Dedifferentiated amniotic fluid mesenchymal stem cell (primary cell): ENCODE measurements around the gene SPATA31A6.
"Not testable (repeated sequence)": the region's sequence is repeated elsewhere in the genome, so short reads cannot be mapped to it uniquely, and the experiment has no call there.

Experiments
- DNase-seq: peaks from one replicate; pipeline ENCODE4 v3.0.0-alpha.2; 2016; ENCODE audit errors: extremely low spot score

SPATA31A6 gene

DNA sequence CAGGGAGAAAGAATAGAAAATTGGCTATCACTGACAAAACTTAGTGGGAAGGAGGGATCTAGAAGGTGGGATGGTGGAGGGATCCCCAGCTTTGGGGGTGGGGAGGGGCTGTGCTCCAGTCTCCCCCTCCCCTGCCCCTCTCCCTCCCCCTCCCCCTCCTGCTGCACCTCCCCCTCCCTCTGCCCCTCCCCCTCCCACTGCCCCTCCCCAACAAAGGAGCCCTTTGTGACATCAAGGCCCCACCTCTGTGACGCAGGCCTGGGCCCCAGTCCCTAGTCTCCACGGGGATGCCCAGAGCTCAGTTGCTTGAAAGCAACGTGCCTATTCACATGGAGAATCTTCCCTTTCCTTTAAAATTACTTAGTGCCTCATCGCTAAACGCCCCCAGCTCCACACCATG, at the start of gene SPATA31A6:
Gene SPATA31A6, plus strand, starts transcription at position 301 of the 400 bp plus-strand sequence. Its CDS starts 29 bp downstream, at position 330.
- DNase-seq, result not testable (repeated sequence)

DNA sequence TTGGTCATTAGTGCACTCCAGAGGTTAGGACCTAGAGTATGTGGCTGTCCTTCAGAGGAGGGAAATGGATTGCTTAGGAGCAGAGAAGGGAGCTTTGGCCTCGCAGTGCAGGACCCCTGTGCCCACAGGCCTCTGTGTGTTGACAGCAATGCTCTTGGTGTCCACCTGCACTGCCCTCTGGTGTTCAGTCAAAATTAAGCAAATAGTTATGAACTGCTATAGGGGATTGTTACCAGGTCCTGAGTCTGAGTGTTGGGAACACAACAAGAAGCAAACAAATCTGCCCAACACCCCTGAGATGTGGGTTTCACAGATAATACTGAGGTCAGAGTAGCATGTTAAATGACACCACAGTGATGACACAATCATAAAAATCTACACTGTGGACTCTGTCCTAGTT, 23.2 kb upstream of the SPATA31A6 start:
- not testable (repeated sequence) for DNase-seq

DNA sequence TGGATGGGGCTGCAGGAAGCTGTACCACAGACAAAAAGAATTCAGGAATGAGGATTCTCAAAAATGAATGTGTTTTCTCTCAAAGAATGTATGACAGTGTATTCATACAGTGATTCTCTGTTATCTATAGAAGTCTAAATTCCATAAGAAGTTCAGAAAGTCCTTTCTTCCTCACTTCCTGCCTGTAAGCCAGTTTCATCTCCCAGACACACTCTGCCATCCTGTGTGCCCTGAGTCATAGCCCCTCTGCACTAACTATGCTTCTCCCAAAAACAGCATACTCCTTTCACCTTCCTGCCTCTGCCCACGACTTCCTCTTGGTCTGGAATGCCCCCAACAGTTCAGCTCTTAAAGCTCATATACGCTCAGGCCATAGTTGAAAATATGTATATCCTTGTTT, 36.4 kb downstream of the SPATA31A6 start:
- DNase-seq, result not testable (repeated sequence)

DNA sequence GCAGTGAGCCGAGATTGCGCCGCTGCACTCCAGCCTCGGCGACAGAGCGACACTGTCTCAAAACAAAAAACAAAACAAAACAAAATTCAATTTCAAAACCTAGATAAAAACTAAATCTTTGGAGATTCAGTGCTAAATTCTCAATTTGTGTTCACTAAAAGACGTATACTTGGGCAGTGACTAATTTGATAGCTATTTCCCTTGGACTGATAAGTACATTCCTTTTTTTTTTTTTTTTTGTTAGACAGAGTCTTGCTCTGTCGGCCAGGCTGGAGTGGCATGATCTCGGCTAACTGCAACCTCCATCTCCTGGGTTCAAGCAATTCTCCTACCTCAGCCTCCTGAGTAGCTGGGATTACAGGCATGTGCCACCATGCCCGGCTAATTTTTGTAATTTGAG, 39.8 kb downstream of the SPATA31A6 start:
- not testable (repeated sequence) for DNase-seq

DNA sequence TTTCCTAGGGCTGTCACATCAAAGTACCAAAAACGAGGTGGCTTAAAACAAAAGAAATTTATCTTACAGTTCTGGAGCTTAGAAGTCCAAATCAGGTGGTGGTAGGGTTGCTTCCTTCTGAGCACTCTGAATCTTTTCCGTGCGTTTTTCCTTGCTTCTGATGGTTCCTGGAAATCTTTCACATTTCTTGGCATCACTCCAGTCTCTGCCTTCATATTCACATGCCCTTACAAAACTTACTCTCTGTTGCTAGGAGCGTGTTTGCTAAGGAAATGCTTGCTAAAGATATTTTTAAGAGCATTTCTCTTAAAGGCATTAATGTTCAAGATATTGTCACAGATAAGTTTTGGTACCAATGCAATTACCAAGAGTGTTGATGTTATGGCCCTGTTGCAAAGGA, 49.6 kb downstream of the SPATA31A6 start:
- not testable (repeated sequence) for DNase-seq

DNA sequence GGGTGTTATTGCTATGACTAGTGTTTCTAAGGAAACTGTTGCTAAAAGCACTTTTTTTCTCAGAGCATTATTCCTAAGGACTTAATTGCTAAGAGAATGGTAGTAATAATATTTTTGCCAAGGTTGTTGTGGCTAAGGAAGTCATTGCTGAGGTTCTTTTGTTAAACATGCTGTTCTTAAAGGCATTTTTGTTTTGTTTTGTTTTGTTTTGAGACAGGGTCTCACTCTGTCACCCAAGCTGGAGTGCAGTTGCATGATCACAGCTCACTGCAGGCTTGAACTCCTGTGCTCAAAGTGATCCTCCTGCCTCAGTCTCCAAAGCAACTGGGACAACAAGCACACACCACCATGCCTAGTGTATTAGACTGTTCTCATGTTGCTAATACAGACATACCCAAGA, 51.2 kb downstream of the SPATA31A6 start:
- DNase-seq, result not testable (repeated sequence)

DNA sequence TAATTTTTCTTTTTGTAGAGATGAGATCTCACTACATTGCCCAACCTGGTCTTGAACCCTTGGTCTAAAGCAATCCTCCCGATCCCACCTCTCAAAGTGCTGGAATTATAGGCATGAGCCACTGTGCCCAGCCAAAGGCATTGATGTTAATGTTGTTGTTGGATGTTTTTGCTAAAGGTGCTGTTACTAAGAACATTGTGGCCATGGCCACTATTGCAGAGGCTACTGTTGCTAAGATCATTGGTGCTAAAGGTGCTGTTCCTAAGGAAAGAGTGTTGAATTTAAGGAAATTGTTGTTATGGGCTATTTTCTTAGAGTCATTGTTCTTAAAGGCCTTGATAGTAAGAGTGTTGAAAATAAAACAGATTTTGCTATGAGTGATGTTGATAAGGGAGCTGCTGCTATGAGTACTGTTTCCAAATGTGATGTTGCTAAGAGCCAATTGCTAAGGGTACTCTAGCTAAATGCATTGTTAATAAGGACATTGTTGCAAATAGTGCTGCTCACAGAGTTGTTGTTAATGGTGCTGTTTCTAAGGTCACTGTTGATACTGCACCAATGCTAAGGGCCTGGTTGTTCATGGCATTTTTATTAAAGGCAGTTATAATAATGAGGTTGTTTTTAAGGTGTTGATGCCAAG, 52.0 kb downstream of the SPATA31A6 start:
- not testable (repeated sequence) for DNase-seq

DNA sequence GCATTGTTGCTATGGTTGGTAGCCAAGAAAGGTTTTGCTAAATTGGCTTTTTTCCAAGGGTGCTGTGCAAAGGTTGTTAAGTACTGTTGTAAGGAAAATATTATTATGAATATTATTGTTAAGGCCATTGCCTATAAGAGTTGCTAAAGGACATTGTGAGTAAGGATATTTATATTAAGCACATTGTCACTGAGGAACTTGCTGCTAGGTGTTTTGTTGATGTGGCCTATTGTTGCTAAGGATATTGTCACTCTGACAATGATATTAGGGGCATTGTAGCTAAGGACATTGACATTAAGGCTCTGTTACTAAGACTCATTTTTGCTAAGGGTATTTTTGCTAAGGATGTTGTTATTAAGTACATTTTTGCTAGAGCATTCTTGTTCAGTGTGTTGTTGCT, 52.6 kb downstream of the SPATA31A6 start:
- not testable (repeated sequence) for DNase-seq

DNA sequence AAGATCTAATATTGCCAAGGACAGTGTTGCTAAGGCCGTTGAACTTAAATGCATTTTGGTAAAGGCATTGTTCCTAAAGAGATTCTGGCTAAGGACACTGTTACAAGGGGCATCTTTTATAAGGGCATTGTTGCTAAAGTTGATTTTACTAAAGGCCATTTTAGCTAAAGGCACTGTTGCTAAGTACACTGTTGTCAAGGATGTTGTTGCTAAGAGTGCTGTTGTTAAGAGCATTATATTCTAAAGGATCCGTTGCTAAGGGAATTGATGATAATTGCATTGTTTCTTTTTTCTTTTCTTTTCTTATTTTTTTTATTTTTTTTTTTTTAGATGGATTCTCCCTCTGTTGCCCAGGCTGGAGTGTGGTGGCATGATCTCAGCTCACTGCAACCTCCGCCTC, 53.9 kb downstream of the SPATA31A6 start:
- DNase-seq, result not testable (repeated sequence)

DNA sequence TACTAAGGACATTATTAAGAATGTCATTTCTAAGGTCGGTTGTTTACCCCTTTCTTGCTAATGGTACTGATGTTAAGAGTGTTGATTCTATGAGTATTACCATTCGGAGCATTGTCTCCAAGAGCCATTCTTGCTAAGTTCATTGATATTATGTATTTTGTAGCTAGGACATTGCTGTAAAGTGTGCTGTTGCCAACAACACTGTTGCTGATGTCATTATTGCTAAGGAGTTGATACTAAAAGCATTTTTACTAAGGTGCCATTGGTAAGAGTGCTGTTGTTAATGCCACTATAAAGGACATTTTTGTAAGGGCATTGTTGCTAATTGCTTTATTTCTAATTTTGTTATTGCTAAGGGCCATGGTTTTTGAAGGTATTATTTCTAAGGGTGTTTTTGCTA, 55.4 kb downstream of the SPATA31A6 start:
- not testable (repeated sequence) for DNase-seq
